Measurements from ENCODE around the gene PAK1.

Gene PAK1

GRCh38 chr11:77479746-77480352, 6.0 kb upstream of the PAK1 start:
- intact Hi-C loops (cut with DNase I): no loop called here
- DNase-seq: no peak

GRCh38 chr11:77475206-77475605, 1.3 kb upstream of the PAK1 start:
- intact Hi-C loops (cut with DNase I): no loop called here
- DNase-seq: no peak

GRCh38 chr11:77474684-77475060, 778 bp upstream of the PAK1 start:
- no peak for DNase-seq
- intact Hi-C loops (cut with DNase I): no loop called here

GRCh38 chr11:77472991-77473800, 698 bp downstream of the PAK1 start:
- intact Hi-C loops (cut with DNase I): no loop called here
- DNase-seq: peak in 40 of 42 donors; percentile 28 to 79 (median 58)

GRCh38 chr11:77471558-77472193, 2.2 kb downstream of the PAK1 start:
- intact Hi-C loops (cut with DNase I): no loop called here
- DNase-seq: peak in 19 of 42 donors; percentile 15 to 76 (median 33)

GRCh38 chr11:77470971-77471370, 2.9 kb downstream of the PAK1 start:
- intact Hi-C loops (cut with DNase I): no loop called here

GRCh38 chr11:77470504-77470903, 3.4 kb downstream of the PAK1 start:
- intact Hi-C loops (cut with DNase I): no loop called here
- no peak for DNase-seq

More at GRCh38 chr11:77470971-77471370, 2.9 kb downstream of the PAK1 start:
- DNase-seq: no peak

GRCh38 chr11:77468527-77468926, 5.4 kb downstream of the PAK1 start:
- intact Hi-C loops (cut with DNase I): no loop called here
- no peak for DNase-seq

GRCh38 chr11:77467993-77468392, 5.9 kb downstream of the PAK1 start:
- DNase-seq: no peak
- intact Hi-C loops (cut with DNase I): no loop called here

- intact Hi-C loops (cut with DNase I): no loop called here
These were observed 6.7 kb downstream of the PAK1 start for GRCh38 chr11:77467233-77467632.

GRCh38 chr11:77457340-77457739, 16.6 kb downstream of the PAK1 start:
- intact Hi-C loops (cut with DNase I): no loop called here
- DNase-seq: no peak

More at GRCh38 chr11:77467233-77467632, 6.7 kb downstream of the PAK1 start:
- DNase-seq: no peak

GRCh38 chr11:77455740-77456139, 18.2 kb downstream of the PAK1 start:
- intact Hi-C loops (cut with DNase I): no loop called here

GRCh38 chr11:77454867-77455655, 18.8 kb downstream of the PAK1 start:
- intact Hi-C loops (cut with DNase I): no loop called here
- no peak for DNase-seq

More at GRCh38 chr11:77455740-77456139, 18.2 kb downstream of the PAK1 start:
- DNase-seq: no peak

GRCh38 chr11:77450227-77450626, 23.7 kb downstream of the PAK1 start:
- no peak for DNase-seq

GRCh38 chr11:77449784-77450183, 24.1 kb downstream of the PAK1 start:
- no peak for DNase-seq
- intact Hi-C loops (cut with DNase I): no loop called here

More at GRCh38 chr11:77450227-77450626, 23.7 kb downstream of the PAK1 start:
- intact Hi-C loops (cut with DNase I): no loop called here

- peak in 4 of 42 donors; percentile 11 to 24 (median 21) for DNase-seq
- intact Hi-C loops (cut with DNase I): no loop called here
These were observed 24.8 kb downstream of the PAK1 start for GRCh38 chr11:77449060-77449521.

GRCh38 chr11:77448269-77448668, 25.6 kb downstream of the PAK1 start:
- intact Hi-C loops (cut with DNase I): no loop called here
- DNase-seq: no peak

GRCh38 chr11:77446911-77447629, 26.8 kb downstream of the PAK1 start:
- peak in 7 of 42 donors; percentile 11 to 61 (median 31) for DNase-seq
- intact Hi-C loops (cut with DNase I): no loop called here

- intact Hi-C loops (cut with DNase I): no loop called here
- no peak for DNase-seq
These were observed 29.6 kb downstream of the PAK1 start for GRCh38 chr11:77444261-77444660.
